A172 (cell line): ENCODE data around the gene AFF1. TPM values are rescaled to one million over a fixed set of nuclear protein-coding genes. Genes with fewer than 3 reads are reported as not detected.

Source experiments
- DNase-seq: peaks from one replicate; pipeline ENCODE4 v3.0.0-alpha.2; 2015; ENCODE audit warnings: low spot score
- total RNA-seq: library from RNA; depleted of rRNA; stranded (reverse); fragments of >200 nt; shearing (Covaris generic); gene quantifications from 2 replicates; pipeline ENCODE4 v1.2.3, GENCODE V29; 2014; rRNA removed

AFF1 gene
- total RNA-seq: 5.4 and 5.8 TPM in 2 replicates

- DNase-seq: peak; percentile 79
These were observed at the start of gene AFF1 for GRCh38 chr4:86934771-86935565. Gene AFF1, plus strand, starts transcription at chr4:86935011. Its CDS starts 13,523 bp downstream, at chr4:86948534.

- no peak for DNase-seq
These were observed 44.0 kb upstream of the AFF1 start for GRCh38 chr4:86890790-86891189.

DNA sequence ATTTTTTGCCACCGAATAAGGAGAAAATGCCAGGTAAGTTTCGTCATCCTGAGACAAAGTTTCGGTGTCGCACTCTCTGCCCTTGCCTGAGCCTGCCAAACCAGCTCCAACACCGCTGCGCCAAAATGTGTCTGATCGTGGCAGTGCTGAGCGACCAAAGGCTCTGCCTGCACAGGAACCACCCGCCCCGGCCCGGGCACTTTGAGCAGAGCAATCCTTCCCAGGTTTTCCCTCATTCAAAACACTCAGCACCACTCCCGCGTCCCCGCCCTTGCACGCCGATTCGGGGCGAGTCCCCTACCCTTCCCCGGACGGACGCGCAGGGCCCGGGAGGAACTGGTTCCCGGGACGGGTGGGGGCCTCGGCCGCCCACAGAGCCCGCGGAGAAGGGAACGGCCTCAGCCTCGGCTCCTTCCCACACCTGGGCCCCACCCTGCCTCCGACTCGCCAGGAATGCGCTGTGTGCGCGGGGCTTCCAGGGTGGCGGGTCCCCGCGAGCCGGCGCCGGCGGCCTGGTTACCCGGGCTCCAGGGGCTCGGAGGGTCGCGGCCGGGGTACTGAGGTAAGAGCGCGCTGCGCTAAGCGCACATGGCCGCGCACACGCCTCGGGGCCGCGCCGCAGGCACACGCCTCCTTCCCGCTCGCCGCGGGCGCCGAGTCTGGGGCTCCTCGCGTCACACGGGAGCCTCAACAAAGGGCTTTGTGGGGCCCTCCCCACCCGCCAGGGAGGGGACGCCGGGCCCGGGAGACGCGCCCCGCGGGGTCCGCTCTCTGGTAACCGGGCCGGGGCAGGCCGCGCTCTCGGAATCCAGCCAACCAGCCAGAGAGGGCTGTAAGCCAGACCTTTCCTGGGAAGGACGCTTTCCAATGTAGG lies 42.8 kb upstream of the AFF1 start, which contains the start of gene C4orf36:
C4orf36 (minus strand) TSS at position 661 of the 874 bp plus-strand sequence. CDS start 902 bp downstream, outside the sequence.
- DNase-seq: peak; percentile 49

- DNase-seq: peak; percentile 6
These were observed 42.2 kb upstream of the AFF1 start for GRCh38 chr4:86892636-86892960.

GRCh38 chr4:86893136-86893535 lies 41.7 kb upstream of the AFF1 start:
- DNase-seq: no peak

DNA sequence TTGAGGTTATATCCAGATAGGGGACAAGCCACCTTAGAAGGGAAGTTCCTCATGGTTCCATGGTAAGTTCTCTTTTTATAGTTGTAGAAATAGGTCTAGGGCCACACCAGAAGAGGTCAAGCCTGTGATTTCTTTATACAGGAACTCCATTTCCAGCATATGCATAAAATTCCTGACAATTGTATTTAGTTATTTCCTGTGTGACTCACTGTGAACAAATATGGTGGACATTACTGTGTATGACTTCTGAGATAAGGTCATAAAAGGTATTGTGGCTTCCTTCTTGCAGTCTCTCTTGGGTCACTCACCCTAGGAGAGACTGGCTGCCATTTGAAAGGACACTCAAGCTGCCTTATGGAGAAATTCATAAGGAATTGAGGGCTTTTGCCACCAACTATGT lies 40.4 kb upstream of the AFF1 start:
- DNase-seq: peak; percentile 40

DNA sequence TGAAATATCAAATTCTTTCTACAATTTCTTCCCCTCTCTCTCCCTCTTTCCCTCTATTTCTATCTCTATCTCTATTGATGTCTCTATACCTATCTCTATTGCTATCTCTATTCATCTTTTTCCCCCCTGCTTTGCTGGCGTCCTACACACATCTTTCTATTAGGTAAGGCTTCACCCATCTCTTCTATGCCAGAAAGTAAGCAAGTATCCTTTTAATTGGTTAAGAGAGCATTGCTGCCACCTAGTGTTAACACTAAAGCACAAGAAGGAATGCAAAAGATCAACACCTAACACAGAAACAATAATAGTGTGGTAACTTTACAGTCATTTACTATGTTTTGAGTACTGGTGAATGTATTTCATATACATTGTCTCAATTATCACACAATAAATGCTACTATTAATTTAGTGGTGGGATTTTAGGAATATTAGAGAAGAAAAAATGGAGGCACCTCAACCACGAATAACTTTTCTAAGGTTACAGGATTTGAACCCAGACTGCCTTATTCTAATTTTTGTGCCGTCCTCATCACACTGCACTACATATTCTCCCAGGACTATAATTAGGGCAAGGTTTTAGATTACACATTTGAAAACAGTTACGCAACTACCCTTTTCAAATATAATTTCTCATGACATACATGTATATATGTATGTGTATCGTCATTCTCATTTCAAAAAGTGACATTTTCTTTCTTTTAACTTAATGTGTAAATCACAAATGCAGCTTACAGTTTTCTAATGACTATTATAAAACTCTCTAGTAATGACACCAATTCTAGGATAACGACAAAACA lies 38.9 kb upstream of the AFF1 start:
- DNase-seq: peak; percentile 68

DNA sequence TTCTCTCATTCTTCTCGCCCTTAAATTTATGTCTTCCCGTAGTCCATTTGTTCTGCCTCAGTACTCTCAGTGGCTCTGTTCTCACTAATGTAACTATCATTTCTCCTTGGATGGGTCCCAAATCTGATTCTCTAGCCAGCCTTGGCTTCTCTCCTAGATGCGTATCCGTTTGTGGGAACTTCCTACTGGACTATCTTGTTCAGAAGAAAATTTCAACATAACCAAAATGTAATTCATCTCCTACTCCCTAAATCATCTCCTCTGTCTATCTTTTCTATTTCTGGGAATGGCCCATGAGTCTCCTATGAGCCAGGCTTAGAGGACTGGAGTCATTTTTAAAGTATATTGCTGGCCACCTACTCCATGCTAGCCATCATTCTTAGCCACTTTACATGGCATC lies 38.2 kb upstream of the AFF1 start:
- no peak for DNase-seq

- DNase-seq: no peak
These were observed 36.2 kb upstream of the AFF1 start for GRCh38 chr4:86898562-86898961.

DNA sequence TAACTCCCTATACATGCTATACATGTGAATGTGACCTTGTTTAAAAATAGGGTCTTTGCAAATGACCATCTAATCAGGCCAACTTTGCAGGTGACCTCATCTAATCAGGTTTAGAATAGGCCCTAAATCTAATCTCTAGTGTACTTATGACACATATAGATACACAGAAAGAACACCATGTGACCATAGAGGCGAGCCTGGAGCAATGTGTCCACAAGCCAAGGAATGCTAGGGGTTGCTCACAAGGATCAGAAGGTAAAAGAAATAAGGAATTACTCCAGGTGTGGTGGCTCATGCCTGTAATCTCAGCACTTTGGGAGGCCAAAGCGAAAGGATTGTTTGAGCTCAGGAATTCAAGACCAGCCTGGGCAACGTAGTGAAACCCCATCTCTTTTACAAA lies 32.9 kb upstream of the AFF1 start:
- DNase-seq: no peak

DNA sequence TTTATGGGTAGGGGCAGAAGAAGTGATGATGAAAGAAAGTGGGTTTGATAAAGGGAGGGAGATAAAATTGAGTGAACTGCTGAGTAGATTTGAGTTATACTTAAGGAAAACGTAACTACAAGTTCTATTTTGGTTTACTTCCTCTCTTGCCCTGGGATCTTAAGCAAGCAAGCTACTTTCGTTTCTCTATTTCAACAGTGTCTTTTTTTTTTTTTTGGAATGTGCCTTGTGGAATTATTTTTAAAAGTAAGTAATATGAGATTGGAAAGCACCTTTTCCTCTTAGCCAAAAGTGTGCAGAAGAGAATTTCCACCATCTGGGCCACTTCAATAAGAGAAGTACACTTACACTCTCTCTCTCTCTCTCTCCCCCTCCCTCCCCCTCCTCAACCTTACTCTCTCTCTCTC lies 26.6 kb upstream of the AFF1 start:
- DNase-seq: no peak

GRCh38 chr4:86909546-86910295 lies 25.1 kb upstream of the AFF1 start:
- no peak for DNase-seq

DNA sequence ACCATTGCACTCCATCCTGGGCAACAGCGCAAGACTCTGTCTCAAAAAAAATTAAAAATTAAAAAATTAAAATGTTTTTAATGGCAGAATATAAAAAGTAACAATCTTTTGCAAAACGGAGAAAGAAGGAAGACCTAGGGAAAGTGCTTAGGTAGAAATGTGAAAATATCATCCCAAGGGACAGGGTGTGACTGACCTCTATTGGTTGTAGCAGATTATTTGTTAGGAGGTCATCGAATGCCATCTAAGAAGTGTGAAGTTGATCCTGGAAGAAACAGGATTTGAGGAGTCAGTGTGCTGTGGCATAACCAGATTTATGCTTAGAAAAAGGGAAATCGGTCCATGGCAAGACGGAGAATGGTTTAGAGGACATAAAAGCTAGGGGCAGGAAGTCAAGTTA lies 24.4 kb upstream of the AFF1 start:
- no peak for DNase-seq

- DNase-seq: no peak
These were observed 23.8 kb upstream of the AFF1 start for GRCh38 chr4:86910820-86911684.

DNA sequence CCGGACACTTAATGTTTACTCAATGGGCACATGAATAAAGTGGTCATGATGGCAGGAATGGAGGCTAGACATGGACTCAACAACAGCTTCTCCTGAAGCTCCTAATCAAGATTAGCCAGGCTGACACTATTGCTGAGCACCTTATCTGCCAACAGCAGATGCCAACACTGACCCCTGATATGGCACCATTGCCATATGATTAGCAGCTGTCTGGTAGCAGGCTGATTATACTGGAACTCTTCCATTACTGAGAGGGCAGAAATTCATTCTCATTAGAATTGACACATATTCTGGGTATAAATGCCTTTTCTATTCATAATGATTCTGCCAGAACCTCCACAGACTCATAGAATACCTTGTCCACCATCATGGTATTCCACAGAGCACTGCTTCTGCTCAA lies 18.4 kb upstream of the AFF1 start:
- no peak for DNase-seq

DNA sequence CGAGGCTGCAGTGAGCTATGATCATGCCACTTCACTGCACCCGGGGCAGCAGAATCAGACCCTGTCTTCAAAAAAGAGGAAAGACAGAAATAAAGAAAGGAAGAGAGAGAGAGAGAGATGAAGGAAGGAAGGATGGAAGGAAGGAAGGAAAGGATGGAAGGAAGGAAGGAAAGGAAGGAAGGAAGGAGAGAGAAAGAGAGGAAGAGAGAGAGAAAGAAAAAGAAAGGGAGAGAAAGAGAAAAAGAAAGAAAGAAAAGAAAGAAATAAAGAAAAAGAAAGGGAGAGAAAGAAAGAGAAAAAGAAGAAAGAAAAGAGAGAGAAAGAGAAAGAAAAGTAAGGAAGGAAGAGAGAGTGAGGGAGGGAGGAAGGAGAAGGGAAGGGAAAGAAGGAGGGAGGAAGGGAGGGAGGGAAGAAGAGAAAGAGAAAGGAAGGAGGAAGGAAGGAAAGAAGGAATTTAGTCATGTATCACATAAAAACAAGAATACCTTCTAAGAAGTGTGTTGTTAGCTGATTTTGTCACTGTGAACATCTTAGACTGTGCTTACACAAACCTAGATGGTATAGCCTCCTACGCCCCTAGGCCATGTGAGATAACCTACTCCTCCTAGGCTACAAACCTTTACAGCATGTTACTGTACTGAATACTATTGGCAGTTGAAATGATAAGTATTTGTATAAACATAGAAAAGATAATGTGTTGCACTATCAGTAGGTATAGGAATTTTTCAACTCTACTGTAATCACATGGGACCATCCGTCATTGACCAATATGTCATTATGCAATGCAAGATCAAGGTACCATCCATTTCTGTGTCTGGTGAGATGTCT lies 17.4 kb upstream of the AFF1 start:
- no peak for DNase-seq

- DNase-seq: peak; percentile 46
These were observed 16.2 kb upstream of the AFF1 start for GRCh38 chr4:86918539-86919072.

DNA sequence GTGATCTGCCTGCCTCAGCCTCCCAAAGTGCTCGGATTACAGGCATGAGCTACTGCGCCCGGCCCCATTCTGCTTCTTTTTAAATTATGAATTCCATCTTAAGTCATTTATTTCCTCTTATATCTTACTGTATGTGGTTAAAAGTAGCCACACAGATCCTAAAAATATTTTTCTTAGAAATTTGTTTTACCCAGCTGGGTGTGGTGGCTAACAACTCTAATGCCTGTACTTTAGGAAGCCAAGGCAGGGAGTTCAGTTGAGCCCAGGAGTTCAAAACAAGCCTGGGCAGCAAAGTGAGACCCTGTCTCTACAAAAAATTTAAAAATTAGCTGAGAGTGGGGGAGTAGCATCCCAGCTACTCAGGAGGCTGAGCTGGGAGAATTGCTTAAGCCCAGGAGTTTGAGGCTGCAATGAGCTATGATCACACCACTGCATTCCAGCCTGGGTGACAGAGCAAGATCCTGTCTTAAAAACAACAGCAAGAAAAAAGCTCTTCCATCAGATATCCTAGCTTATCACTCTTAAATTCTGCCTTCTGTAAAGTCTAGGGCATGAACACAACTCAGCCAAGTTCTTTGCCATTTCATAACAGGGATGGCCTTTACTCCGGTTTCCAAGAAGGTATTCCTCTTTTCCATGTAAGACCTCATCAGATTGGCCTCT lies 15.1 kb upstream of the AFF1 start:
- no peak for DNase-seq
